Measurements from ENCODE around the gene SLC5A5.

SLC5A5 gene

DNA sequence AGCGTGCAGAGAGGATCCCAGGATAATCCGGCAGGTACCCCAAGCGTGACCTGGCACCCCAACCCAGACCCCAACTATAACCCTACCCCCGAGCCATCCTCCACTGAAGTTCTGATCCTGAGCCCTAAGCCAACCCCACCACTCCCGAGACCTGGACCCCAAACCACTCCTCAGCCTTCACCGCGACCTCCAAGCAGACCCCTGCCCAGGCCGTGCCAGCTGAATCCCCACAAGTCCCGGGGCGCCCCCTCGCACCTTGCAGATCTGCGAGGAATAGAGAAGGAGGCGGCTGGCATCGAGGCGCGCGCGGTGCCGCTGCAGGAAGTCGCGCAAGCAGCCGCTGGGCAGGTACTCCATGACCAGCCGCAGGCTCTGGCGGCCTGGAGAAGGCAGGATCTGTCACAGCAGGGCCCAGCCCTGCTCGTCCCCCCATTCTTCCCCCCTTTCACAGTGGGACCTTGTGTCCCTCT, 40.3 kb upstream of the SLC5A5 start:
- Histone ChIP-seq H3K4me3 (ENCODE audit: low read depth in 1 of 2, low read length in 1 of 2) (no peak overlapping the region), H3K9me3 (no peaks in the 10 kb centered on the region), H3K27ac (no peak overlapping the region), H3K4me1 (ENCODE audit: control insufficient read depth in 1 of 2, insufficient read depth in 1 of 2, low read depth in 1 of 2, low read length in 1 of 2) (peaks cover 23 to 24% of the 10 kb centered on the region in 2 experiments), H3K27me3 (no peaks in the 10 kb centered on the region), H3K36me3 (peaks cover 85% of the 10 kb centered on the region)
- no peak for TF ChIP-seq CTCF (IDR thresholded peaks at IDR 0.05)

- TF ChIP-seq CTCF (IDR thresholded peaks at IDR 0.05), result no peak
- H3K9me3 ChIP-seq, result no peaks in the 10 kb centered on the region
- H3K36me3 ChIP-seq, result peaks cover 92% of the 10 kb centered on the region
- no peaks in the 10 kb centered on the region for H3K27me3 ChIP-seq
- H3K4me1 ChIP-seq (ENCODE audit: control insufficient read depth in 1 of 2, insufficient read depth in 1 of 2, low read depth in 1 of 2, low read length in 1 of 2), result peaks cover 11 to 12% of the 10 kb centered on the region in 2 experiments
- no peak overlapping the region for H3K27ac ChIP-seq
- H3K4me3 ChIP-seq (ENCODE audit: low read depth in 1 of 2, low read length in 1 of 2), result no peak overlapping the region
Measured at GRCh38 chr19:17832443-17833208, 39.1 kb upstream of the SLC5A5 start.

GRCh38 chr19:17834350-17835181, 37.2 kb upstream of the SLC5A5 start:
- H3K36me3 ChIP-seq, result peaks cover 97% of the 10 kb centered on the region
- H3K9me3 ChIP-seq, result no peaks in the 10 kb centered on the region
- H3K4me1 ChIP-seq (ENCODE audit: control insufficient read depth in 1 of 2, insufficient read depth in 1 of 2, low read depth in 1 of 2, low read length in 1 of 2), result no peaks in the 10 kb centered on the region
- no peak overlapping the region for H3K4me3 ChIP-seq (ENCODE audit: low read depth in 1 of 2, low read length in 1 of 2)
- H3K27ac ChIP-seq, result no peak overlapping the region
- TF ChIP-seq CTCF (IDR thresholded peaks at IDR 0.05), result no peak
- no peaks in the 10 kb centered on the region for H3K27me3 ChIP-seq

GRCh38 chr19:17835182-17836006, 36.4 kb upstream of the SLC5A5 start:
- Histone ChIP-seq H3K27me3 (no peaks in the 10 kb centered on the region), H3K9me3 (no peaks in the 10 kb centered on the region), H3K27ac (peak overlapping the region; percentile 26), H3K4me1 (ENCODE audit: control insufficient read depth in 1 of 2, insufficient read depth in 1 of 2, low read depth in 1 of 2, low read length in 1 of 2) (no peaks in the 10 kb centered on the region), H3K4me3 (ENCODE audit: low read depth in 1 of 2, low read length in 1 of 2) (no peak overlapping the region), H3K36me3 (peaks cover 96% of the 10 kb centered on the region)
- no peak for TF ChIP-seq CTCF (IDR thresholded peaks at IDR 0.05)

- no peak for TF ChIP-seq CTCF (IDR thresholded peaks at IDR 0.05)
- no peaks in the 10 kb centered on the region for H3K9me3 ChIP-seq
- H3K27me3 ChIP-seq, result no peaks in the 10 kb centered on the region
- no peak overlapping the region for H3K4me3 ChIP-seq (ENCODE audit: low read depth in 1 of 2, low read length in 1 of 2)
- peaks cover 96% of the 10 kb centered on the region for H3K36me3 ChIP-seq
- H3K4me1 ChIP-seq (ENCODE audit: control insufficient read depth in 1 of 2, insufficient read depth in 1 of 2, low read depth in 1 of 2, low read length in 1 of 2), result no peaks in the 10 kb centered on the region
- H3K27ac ChIP-seq, result no peak overlapping the region
Measured at GRCh38 chr19:17836530-17836929, 35.2 kb upstream of the SLC5A5 start.

Data from neutrophil (primary cell).